ENCODE measurements around the gene HEMGN.

DNA sequence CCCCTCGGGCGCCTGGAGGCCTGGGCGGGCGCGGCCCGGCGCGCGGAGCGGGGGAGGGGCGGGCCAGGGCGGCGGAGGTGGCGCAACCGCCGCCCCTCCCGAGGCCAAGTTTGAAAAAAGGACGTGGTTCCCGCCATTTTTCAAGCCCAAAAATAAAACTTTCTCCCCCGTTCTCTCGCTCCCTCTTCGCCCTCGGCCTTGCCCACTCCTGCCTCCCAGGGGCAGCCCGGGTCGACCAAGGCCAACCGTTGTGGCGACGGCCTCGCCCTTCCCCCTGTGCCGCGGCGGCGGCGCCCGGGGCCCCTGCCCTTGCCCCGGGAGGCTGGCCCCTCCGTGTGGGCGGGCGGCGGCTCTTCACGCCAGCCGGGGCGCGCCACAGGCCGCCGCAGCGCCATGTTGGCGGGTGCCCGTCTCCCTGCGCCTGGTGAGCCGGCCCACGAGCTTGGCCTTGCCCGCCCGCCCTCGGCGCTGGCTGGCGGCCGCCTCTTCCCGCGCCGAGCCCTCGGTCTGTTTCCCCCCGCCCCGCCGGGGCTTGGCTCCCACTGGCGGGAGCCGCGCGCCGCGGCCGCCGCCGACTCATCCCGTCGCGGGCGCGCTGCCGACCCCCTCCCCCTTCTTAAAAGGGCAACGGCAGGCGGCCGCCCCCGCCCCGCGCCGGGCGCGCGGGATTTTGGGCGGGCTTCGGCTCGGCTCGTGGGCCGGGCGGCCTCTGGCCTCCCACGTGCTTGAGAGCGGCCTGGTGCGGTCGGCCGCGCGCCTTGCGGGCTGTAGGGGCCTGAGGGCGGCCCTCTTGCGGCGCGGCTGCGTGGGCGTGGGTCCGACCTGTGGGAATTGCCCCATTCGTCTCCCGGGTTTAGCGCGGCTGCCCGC is 46.5 kb upstream of the HEMGN start:
- TF ChIP-seq EZH2phosphoT487 (IDR thresholded peaks at IDR 0.05; ENCODE audit: low read length) = no peak
- TF ChIP-seq, protein P1, sequence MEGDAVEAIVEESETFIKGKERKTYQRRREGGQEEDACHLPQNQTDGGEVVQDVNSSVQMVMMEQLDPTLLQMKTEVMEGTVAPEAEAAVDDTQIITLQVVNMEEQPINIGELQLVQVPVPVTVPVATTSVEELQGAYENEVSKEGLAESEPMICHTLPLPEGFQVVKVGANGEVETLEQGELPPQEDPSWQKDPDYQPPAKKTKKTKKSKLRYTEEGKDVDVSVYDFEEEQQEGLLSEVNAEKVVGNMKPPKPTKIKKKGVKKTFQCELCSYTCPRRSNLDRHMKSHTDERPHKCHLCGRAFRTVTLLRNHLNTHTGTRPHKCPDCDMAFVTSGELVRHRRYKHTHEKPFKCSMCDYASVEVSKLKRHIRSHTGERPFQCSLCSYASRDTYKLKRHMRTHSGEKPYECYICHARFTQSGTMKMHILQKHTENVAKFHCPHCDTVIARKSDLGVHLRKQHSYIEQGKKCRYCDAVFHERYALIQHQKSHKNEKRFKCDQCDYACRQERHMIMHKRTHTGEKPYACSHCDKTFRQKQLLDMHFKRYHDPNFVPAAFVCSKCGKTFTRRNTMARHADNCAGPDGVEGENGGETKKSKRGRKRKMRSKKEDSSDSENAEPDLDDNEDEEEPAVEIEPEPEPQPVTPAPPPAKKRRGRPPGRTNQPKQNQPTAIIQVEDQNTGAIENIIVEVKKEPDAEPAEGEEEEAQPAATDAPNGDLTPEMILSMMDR (IDR thresholded peaks at IDR 0.05; ENCODE audit: low read length) = no peak
- no peak for TF ChIP-seq EZH2 (optimal IDR thresholded peaks at IDR 0.05; ENCODE audit: low read depth, low read length)
